Ovary (tissue), 9 donors: Measurements from ENCODE around the gene ATP2B2. TPM values are rescaled to one million over a fixed set of nuclear protein-coding genes. Genes with fewer than 3 reads are reported as not detected.
A peak's percentile ranks its signal among the peaks of the same experiment; 100 is the strongest.

ENCODE experiments used
- DNase-seq, 5 donors: peaks; one replicate each; pipeline ENCODE4 v3.0.0-alpha.2; 2019 to 2020
- H3K27ac ChIP-seq, 2 donors: fragments of 200-600 bp; one replicate each; pipeline versions ENCODE4 v1.5.1 to v1.8.0; 2019 to 2022
- H3K27me3 ChIP-seq: fragments of 200-600 bp; one replicate; pipeline ENCODE4 v1.8.0; 2022
- H3K36me3 ChIP-seq: fragments of 200-600 bp; sonication (generic); one replicate; pipeline ENCODE4 v1.5.1; 2019
- H3K4me1 ChIP-seq: one replicate; pipeline ENCODE4 v1.8.1; 2013; ENCODE audit warnings: mild to moderate bottlenecking, moderate library complexity; ENCODE audit not compliant: insufficient read depth
- H3K4me3 ChIP-seq: fragments of 200-600 bp; sonication (generic); one replicate; pipeline ENCODE4 v1.5.1; 2017
- H3K9me3 ChIP-seq, 2 donors: fragments of 200-600 bp in 1 of 2; sonication (generic) in 1 of 2; one replicate each; pipeline versions ENCODE4 v1.5.1 to v1.8.1; 2013 to 2019; ENCODE audit warnings: mild to moderate bottlenecking in 1 of 2, moderate library complexity in 1 of 2
- CTCF ChIP-seq, 3 donors: fragments of 450-650 bp in 2 of 3; fragments of 200-600 bp in 1 of 3; IDR thresholded peaks; one replicate each; pipeline versions ENCODE4 v1.5.1 to v1.8.0; 2016 to 2022; ENCODE audit warnings: antibody characterized with exemption in 3 of 3, mild to moderate bottlenecking in 1 of 3
- EP300 ChIP-seq: sonication (generic); formaldehyde crosslinking; IDR thresholded peaks from one replicate; pipeline ENCODE4 v1.6.1; 2017; ENCODE audit warnings: antibody characterized with exemption
- POLR2A ChIP-seq: fragments of 450-650 bp; IDR thresholded peaks from one replicate; pipeline ENCODE4 v1.6.1; 2017; ENCODE audit warnings: antibody characterized with exemption, mild to moderate bottlenecking, moderate library complexity
- WGBS, 3 donors: extraction: QIAGEN DNeasy Blood & Tissue Kit in 1 of 3; methylation state at CpG; one replicate each; pipeline versions ENCODE4 v1.1.5 to v1.1.7; 2013 to 2017; 5-methylcytosine and 5-hydroxymethylcytosine counted together
- intact Hi-C, 4 donors: fragments of 100-400 bp; cut with DNase I; formaldehyde crosslinking; loops; one replicate each; pipeline versions ENCODE4 v1.11.0 to v1.15.1; 2022 to 2023
- polyA plus RNA-seq, 2 donors: library from polyadenylated mRNA; stranded (reverse); fragments of 200-250 nt in 1 of 2; fragments of 350-450 nt in 1 of 2; fragmentation: Illumina TruSeq in 1 of 2; extraction: RNeasy Lipid Tissue Mini Kit (QIAGEN cat#74804) in 1 of 2; gene quantifications; one replicate each; pipeline ENCODE4 v1.2.3, GENCODE V29; 2013 to 2014
- total RNA-seq, 7 donors: library from RNA; depleted of rRNA in 2 of 7; stranded (reverse); fragments of >200 nt in 2 of 7; fragmentation: NEBNext Ultra II Directional in 3 of 7; extraction: Animal tissue kit (Norgen Biotek cat#: 25700) in 3 of 7; gene quantifications; one replicate each; pipeline versions ENCODE4 v1.1.0 to v1.2.4, GENCODE V29; 2016 to 2023
- donor health status: DM: no; HTN: no; CAD: no; lungs with moderate emphysema.
- donor health status: DM: no; HTN: no; CAD: no.
- donor health status: Bipolar disorder and iron deficiency.
- donor health status: DM: yes; HTN: yes; CAD: no.
- donor health status: DM: no; HTN: no; CAD: no.
- donor health status: DM: yes; HTN: yes; CAD: no.

ATP2B2 gene
- total and polyA plus RNA-seq, 9 donors, result 0.05 to 11.6 (median 0.52) TPM; not detected in 2

DNA sequence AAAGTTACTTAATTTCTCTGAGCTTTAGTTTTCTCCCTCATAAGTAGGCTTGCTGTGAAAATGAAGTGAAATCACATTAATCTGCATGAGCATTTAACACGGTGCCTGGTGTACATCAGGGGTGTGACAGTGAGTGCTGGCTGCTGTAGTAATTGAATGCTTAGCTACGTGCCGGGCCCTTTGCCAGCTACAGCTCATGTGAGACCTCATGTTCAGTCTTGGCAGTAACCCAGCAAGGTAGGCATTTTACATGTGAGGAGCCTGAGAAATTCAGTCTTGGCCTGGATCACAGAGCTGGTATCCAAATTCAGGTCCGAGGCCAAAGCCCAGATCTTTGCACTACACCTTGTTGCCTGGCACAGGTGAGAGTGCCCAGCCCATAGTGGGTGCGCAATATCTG, 221.7 kb downstream of the ATP2B2 start:
- no peak for DNase-seq
- 78 to 91% (median 81%) methylated on average over 5 of the region's 5 CpGs for WGBS, 3 donors
- Histone ChIP-seq H3K9me3 (no peaks in the 10 kb centered on the region), H3K36me3 (no peaks in the 10 kb centered on the region), H3K4me1 (no peaks in the 10 kb centered on the region), H3K4me3 (no peak overlapping the region), H3K27me3 (no peaks in the 10 kb centered on the region), H3K27ac (no peak overlapping the region)
- no peak for TF ChIP-seq POLR2A
- no peak for TF ChIP-seq CTCF (IDR thresholded peaks at IDR 0.05)
- no peak for TF ChIP-seq EP300
- intact Hi-C loops, result no loop called here

- H3K36me3 ChIP-seq, result no peaks in the 10 kb centered on the region
- H3K27ac ChIP-seq, result no peak overlapping the region
- intact Hi-C loops, result no loop called here
- H3K27me3 ChIP-seq, result no peaks in the 10 kb centered on the region
- no peaks in the 10 kb centered on the region for H3K9me3 ChIP-seq
- H3K4me1 ChIP-seq, result no peaks in the 10 kb centered on the region
- 72 to 83% (median 76%) methylated on average over 5 of the region's 5 CpGs for WGBS, 3 donors
- TF ChIP-seq EP300 (no peak), CTCF (IDR thresholded peaks at IDR 0.05) (no peak), POLR2A (no peak)
- no peak for DNase-seq
- H3K4me3 ChIP-seq, result no peak overlapping the region
Observed at GRCh38 chr3:10281951-10282350, 223.4 kb downstream of the ATP2B2 start.

DNA sequence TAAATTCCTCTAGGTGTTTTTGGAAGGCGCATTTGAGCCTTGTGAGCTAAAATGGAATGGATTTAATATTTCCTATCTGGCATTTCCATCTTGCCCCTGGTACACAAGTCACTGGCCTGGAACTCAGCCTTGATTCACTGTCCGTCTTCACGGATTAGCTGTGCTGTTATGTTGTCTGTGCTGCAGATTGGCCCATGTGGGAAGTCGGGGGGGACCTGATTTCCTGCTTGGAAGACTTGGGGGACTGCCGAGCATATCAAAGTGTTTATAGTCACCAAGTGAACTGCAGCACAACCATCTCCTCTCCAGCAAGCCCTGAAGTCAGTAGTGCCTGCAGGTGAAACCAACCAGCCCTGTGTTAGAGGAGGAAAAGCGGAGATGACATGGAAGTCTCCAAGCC, 224.8 kb downstream of the ATP2B2 start:
- intact Hi-C loops, result no loop called here
- Histone ChIP-seq H3K4me3 (no peak overlapping the region), H3K9me3 (no peaks in the 10 kb centered on the region), H3K27ac (no peak overlapping the region), H3K27me3 (no peaks in the 10 kb centered on the region), H3K36me3 (no peaks in the 10 kb centered on the region), H3K4me1 (no peaks in the 10 kb centered on the region)
- DNase-seq, result peak in 2 of 5 donors; percentile 1 to 2
- 78 to 92% (median 86%) methylated on average over 6 of the region's 6 CpGs for WGBS, 3 donors
- no peak for TF ChIP-seq EP300
- no peak for TF ChIP-seq POLR2A
- TF ChIP-seq CTCF (IDR thresholded peaks at IDR 0.05), result no peak

DNA sequence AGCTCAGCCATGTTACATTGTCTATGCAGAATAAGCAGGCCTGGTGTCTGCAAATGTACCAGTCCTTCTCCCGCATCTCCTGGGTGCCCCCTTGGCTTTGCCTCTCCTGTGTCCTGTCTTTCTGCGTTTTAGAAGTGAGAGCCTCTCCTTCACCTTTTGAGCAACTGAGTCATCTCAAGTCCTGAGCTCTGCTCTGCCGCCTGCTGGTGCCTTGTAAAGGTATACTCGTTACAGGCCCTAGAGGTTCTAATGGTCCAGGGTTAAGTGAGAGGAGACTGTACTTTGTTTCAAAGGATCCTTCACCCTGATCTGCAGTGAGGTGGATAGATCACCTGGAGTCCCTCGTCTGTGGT, 225.2 kb downstream of the ATP2B2 start:
- Histone ChIP-seq H3K36me3 (no peaks in the 10 kb centered on the region), H3K9me3 (no peaks in the 10 kb centered on the region), H3K4me3 (no peak overlapping the region), H3K27me3 (no peaks in the 10 kb centered on the region), H3K4me1 (no peaks in the 10 kb centered on the region), H3K27ac (no peak overlapping the region)
- TF ChIP-seq POLR2A (no peak), EP300 (no peak), CTCF (IDR thresholded peaks at IDR 0.05) (no peak)
- peak in 2 of 5 donors; percentile 5 to 25 for DNase-seq
- WGBS, 3 donors, result 77 to 79% (median 77%) methylated on average over 5 of the region's 5 CpGs
- intact Hi-C loops, result no loop called here
